Measurements from ENCODE around the gene CRTC2.

GRCh38 chr1:153945795-153946621, 12.4 kb downstream of the CRTC2 start:
- TF ChIP-seq CTCF (IDR thresholded peaks at IDR 0.05) (no peak), POLR2AphosphoS5 (IDR thresholded peaks at IDR 0.05; ENCODE audit: low read depth, low read length) (0 out of 2 replicates have a peak, but pooled peaks have one; percentile 35), SIN3A (IDR thresholded peaks at IDR 0.05; ENCODE audit: borderline replicate concordance, insufficient read depth, low read depth, low read length) (peak; percentile 57; the same call in 1 of the 2 replicates), TCF7L2 (IDR thresholded peaks at IDR 0.05; ENCODE audit: low read depth, low read length) (no peak), REST (IDR thresholded peaks at IDR 0.05; ENCODE audit: insufficient read depth in 1 of 2, low read depth in 2 of 2, low read length in 1 of 2) (no peak)
